Lung (tissue), 12 donors: ENCODE data around the gene ZNF483. TPM values are rescaled to one million over a fixed set of nuclear protein-coding genes. Genes with fewer than 3 reads are reported as not detected.

Source experiments
- ATAC-seq: fragments of 200-7000 bp; cut with Tn5 transposase; one replicate; pipeline ENCODE4 v1.9.1; 2020; ENCODE audit warnings: moderate number of reproducible peaks; ENCODE audit not compliant: insufficient read depth, low FRiP score
- DNase-seq, 3 donors: peaks; one replicate each; pipeline ENCODE4 v3.0.0-alpha.2; 2013 to 2017
- H3K27ac ChIP-seq, 2 donors: one replicate each; pipeline ENCODE4 v1.5.1; 2013; ENCODE audit warnings: mild to moderate bottlenecking in 2 of 2, moderate library complexity in 2 of 2, control low read depth in 1 of 2, inconsistent platforms in 1 of 2, low read depth in 1 of 2, low read length in 1 of 2
- H3K27me3 ChIP-seq, 3 donors: one replicate each; pipeline ENCODE4 v1.5.1; 2013; ENCODE audit warnings: low read length in 2 of 3; ENCODE audit not compliant: control insufficient read depth in 3 of 3, insufficient read depth in 3 of 3
- H3K36me3 ChIP-seq, 4 donors: one replicate each; pipeline ENCODE4 v1.5.1; 2013; ENCODE audit warnings: low read length in 4 of 4, mild to moderate bottlenecking in 1 of 4, moderate library complexity in 1 of 4; ENCODE audit not compliant: control insufficient read depth in 4 of 4, insufficient read depth in 4 of 4
- H3K4me1 ChIP-seq, 5 donors: one replicate each; pipeline ENCODE4 v1.5.1; 2013; ENCODE audit warnings: low read length in 5 of 5, mild to moderate bottlenecking in 2 of 5, moderate library complexity in 1 of 5; ENCODE audit not compliant: control insufficient read depth in 5 of 5, insufficient read depth in 5 of 5
- H3K4me3 ChIP-seq: one replicate; pipeline ENCODE4 v1.5.1; 2013; ENCODE audit warnings: mild to moderate bottlenecking, control low read depth, moderate library complexity
- H3K9ac ChIP-seq, 2 donors: one replicate each; pipeline ENCODE4 v1.5.1; 2013; ENCODE audit warnings: low read length in 2 of 2, control low read depth in 1 of 2; ENCODE audit not compliant: insufficient read depth in 1 of 2
- H3K9me3 ChIP-seq, 4 donors: one replicate each; pipeline ENCODE4 v1.5.1; 2013; ENCODE audit warnings: low read length in 3 of 4, mild to moderate bottlenecking in 1 of 4, moderate library complexity in 1 of 4; ENCODE audit not compliant: control insufficient read depth in 4 of 4, insufficient read depth in 3 of 4
- WGBS, 2 donors: extraction: QIAGEN DNeasy Blood & Tissue Kit; methylation state at CpG; one replicate each; pipeline ENCODE4 v1.1.7; 2013; 5-methylcytosine and 5-hydroxymethylcytosine counted together
- polyA plus RNA-seq, 2 donors: library from polyadenylated mRNA; stranded (reverse); fragments of 200-250 nt; gene quantifications; one replicate each; pipeline ENCODE4 v1.2.1, GENCODE V29; 2013
- total RNA-seq, 2 donors: library from RNA; depleted of rRNA in 1 of 2; stranded (reverse); fragments of >200 nt in 1 of 2; gene quantifications; one replicate each; pipeline ENCODE4 v1.2.1, GENCODE V29; 2014 to 2021
- TF ChIP-seq, protein P1 (sequence below): IDR thresholded peaks from 2 replicates; pipeline ENCODE4 v1.5.1; 2012; ENCODE audit warnings: mild to moderate bottlenecking; ENCODE audit errors: control extremely low read depth, extremely low read depth
- donor health status: control.
- donor health status: control.
- donor health status: Bipolar disorder and iron deficiency.
- donor health status: healthy.
- donor health status: DM: yes; HTN: yes; CAD: no.

Gene ZNF483
- total and polyA plus RNA-seq, 4 donors: 0.14 to 20.6 (median 2.8) TPM

DNA sequence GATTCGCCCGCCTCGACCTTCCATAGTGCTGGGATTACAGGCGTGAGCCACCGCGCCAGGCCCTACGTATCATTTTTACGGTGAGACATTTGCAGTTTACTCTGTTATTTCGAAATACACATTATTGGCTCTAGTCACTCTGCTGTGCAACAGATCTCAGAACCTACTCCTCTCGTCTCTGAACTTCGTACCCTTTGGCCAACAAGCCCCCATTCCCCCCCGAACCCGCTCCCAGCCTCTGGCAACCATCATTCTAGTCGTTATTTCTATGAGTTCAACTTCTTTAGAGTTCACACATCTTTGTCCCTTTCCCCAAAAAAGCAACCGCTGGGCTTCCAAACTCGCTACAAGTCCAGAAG lies 73.7 kb downstream of the ZNF483 start:
- peak overlapping the region; percentile 64 for H3K4me3 ChIP-seq
- peak overlapping the region; percentile 65 to 82 for H3K9ac ChIP-seq
- H3K36me3 ChIP-seq: peaks cover 6 to 23% (median 7%) of the 10 kb centered on the region in 4 donors
- peak; percentile 14 for ATAC-seq
- peak overlapping the region; percentile 81 to 93 for H3K27ac ChIP-seq
- no peaks in the 10 kb centered on the region for H3K9me3 ChIP-seq
- peak; percentile 36 to 74 (median 66) for DNase-seq
- no peaks in the 10 kb centered on the region for H3K27me3 ChIP-seq
- TF ChIP-seq, protein P1, sequence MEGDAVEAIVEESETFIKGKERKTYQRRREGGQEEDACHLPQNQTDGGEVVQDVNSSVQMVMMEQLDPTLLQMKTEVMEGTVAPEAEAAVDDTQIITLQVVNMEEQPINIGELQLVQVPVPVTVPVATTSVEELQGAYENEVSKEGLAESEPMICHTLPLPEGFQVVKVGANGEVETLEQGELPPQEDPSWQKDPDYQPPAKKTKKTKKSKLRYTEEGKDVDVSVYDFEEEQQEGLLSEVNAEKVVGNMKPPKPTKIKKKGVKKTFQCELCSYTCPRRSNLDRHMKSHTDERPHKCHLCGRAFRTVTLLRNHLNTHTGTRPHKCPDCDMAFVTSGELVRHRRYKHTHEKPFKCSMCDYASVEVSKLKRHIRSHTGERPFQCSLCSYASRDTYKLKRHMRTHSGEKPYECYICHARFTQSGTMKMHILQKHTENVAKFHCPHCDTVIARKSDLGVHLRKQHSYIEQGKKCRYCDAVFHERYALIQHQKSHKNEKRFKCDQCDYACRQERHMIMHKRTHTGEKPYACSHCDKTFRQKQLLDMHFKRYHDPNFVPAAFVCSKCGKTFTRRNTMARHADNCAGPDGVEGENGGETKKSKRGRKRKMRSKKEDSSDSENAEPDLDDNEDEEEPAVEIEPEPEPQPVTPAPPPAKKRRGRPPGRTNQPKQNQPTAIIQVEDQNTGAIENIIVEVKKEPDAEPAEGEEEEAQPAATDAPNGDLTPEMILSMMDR: no peak
- peaks cover 0 to 13% (median 3%) of the 10 kb centered on the region in 5 donors for H3K4me1 ChIP-seq
- 2 to 3% methylated on average over 16 of the region's 16 CpGs for WGBS, 2 donors

- 0 to 2% methylated on average over 64 of the region's 64 CpGs for whole genome bisulfite sequencing, 2 donors
- peak within 1 kb of the TSS; percentile 65 to 88 for H3K9ac ChIP-seq
- DNase-seq (peak; percentile 89 to 94 (median 93)), ATAC-seq (peak; percentile 87)
- peak within 1 kb of the TSS; percentile 64 for H3K4me3 ChIP-seq
- TF ChIP-seq, protein P1: no peak
- peak within 1 kb of the TSS; percentile 81 to 93 for H3K27ac ChIP-seq
- H3K4me1 ChIP-seq: peaks cover 0 to 13% (median 3%) of the 10 kb centered on the region in 5 donors
- H3K36me3 ChIP-seq: peaks cover 3 to 17% (median 7%) of the 10 kb centered on the region in 4 donors
- no peaks in the 10 kb centered on the region for H3K27me3 ChIP-seq
- no peaks in the 10 kb centered on the region for H3K9me3 ChIP-seq
These were observed 74.3 kb downstream of the ZNF483 start, which contains the start of gene PTGR1 for GRCh38 chr9:111599092-111599954. Gene PTGR1, minus strand, starts transcription at chr9:111599647. Its CDS starts 2,225 bp downstream, at chr9:111597422.

DNA sequence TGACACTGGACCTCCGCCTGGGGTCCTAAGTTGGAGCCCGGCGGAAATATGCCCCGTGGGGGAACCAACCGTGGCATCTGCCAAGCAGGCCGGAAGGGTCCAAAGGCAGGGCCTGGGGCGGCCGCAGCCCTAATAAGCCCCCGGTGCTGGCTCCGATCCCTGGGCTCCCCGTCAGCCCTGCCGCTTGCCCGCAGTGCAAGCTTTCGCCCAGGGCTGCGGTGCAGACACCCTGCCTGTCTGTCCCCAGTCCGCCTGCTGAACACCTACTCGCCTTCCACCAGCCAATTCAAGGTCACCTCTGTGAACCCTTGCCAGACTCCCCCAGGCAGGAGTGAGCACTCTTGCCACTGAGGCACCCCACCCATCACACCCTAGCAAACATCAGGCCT lies 75.0 kb downstream of the ZNF483 start:
- H3K27me3 ChIP-seq: no peaks in the 10 kb centered on the region
- WGBS, 2 donors: 44 to 45% methylated on average over 14 to 17 of the region's 17 CpGs
- peaks cover 2 to 17% (median 7%) of the 10 kb centered on the region in 4 donors for H3K36me3 ChIP-seq
- peaks cover 0 to 13% (median 3%) of the 10 kb centered on the region in 5 donors for H3K4me1 ChIP-seq
- TF ChIP-seq, protein P1: no peak
- peak overlapping the region; percentile 64 for H3K4me3 ChIP-seq
- no peaks in the 10 kb centered on the region for H3K9me3 ChIP-seq
- H3K27ac ChIP-seq: peak overlapping the region in 1 of 2 donors; percentile 93
- ATAC-seq (no peak), DNase-seq (no peak)
- peak overlapping the region; percentile 65 to 88 for H3K9ac ChIP-seq
